NCI-H2227 (cell line): ENCODE data around the gene OPHN1.

Source experiments
- DNase-seq: peaks from one replicate; lab custom pipeline; 2025; ENCODE audit not compliant: unreplicated experiment; lab: John Stamatoyannopoulos, UW

OPHN1 gene

GRCh38 chrX:68183612-68184214 lies 249.6 kb downstream of the OPHN1 start:
- peak; percentile 63 for DNase-seq

GRCh38 chrX:68180579-68180978 lies 252.7 kb downstream of the OPHN1 start:
- DNase-seq: no peak

- DNase-seq: no peak
Measured at GRCh38 chrX:68179355-68179754, 253.9 kb downstream of the OPHN1 start.

GRCh38 chrX:68177542-68177941 lies 255.8 kb downstream of the OPHN1 start:
- DNase-seq: no peak

- no peak for DNase-seq
Measured at GRCh38 chrX:68175562-68175961, 257.7 kb downstream of the OPHN1 start.

GRCh38 chrX:68163441-68163840 lies 269.9 kb downstream of the OPHN1 start:
- no peak for DNase-seq

- no peak for DNase-seq
Measured at GRCh38 chrX:68147848-68148247, 285.4 kb downstream of the OPHN1 start.

GRCh38 chrX:68146054-68146453 lies 287.2 kb downstream of the OPHN1 start:
- DNase-seq: peak; percentile 11

GRCh38 chrX:68139791-68140190 lies 293.5 kb downstream of the OPHN1 start:
- DNase-seq: no peak

GRCh38 chrX:68133181-68133580 lies 300.1 kb downstream of the OPHN1 start:
- DNase-seq: no peak

GRCh38 chrX:68132749-68133148 lies 300.5 kb downstream of the OPHN1 start:
- DNase-seq: no peak

- no peak for DNase-seq
Measured at GRCh38 chrX:68121835-68122234, 311.5 kb downstream of the OPHN1 start.

- no peak for DNase-seq
Measured at GRCh38 chrX:68121371-68121770, 311.9 kb downstream of the OPHN1 start.

- DNase-seq: no peak
Measured at GRCh38 chrX:68115371-68115770, 317.9 kb downstream of the OPHN1 start.

GRCh38 chrX:68114573-68115129 lies 318.6 kb downstream of the OPHN1 start:
- no peak for DNase-seq

- no peak for DNase-seq
Measured at GRCh38 chrX:68113837-68114572, 319.3 kb downstream of the OPHN1 start.

GRCh38 chrX:68112321-68112720 lies 321.0 kb downstream of the OPHN1 start:
- no peak for DNase-seq

GRCh38 chrX:68109162-68109561 lies 324.1 kb downstream of the OPHN1 start:
- DNase-seq: no peak

- no peak for DNase-seq
Measured at GRCh38 chrX:68098431-68098830, 334.9 kb downstream of the OPHN1 start.

- DNase-seq: no peak
Measured at GRCh38 chrX:68090266-68090665, 343.0 kb downstream of the OPHN1 start.

GRCh38 chrX:68087526-68087925 lies 345.8 kb downstream of the OPHN1 start:
- DNase-seq: no peak

GRCh38 chrX:68086709-68087108 lies 346.6 kb downstream of the OPHN1 start:
- no peak for DNase-seq
